Fibroblast of skin of right biceps (primary cell): ENCODE measurements around the gene VDAC1.
"Not testable (repeated sequence)": the region's sequence is repeated elsewhere in the genome, so short reads cannot be mapped to it uniquely, and the experiment has no call there.

ENCODE experiments used
- DNase-seq: peaks from one replicate; pipeline ENCODE4 v3.0.0-alpha.2; 2013

The VDAC1 gene, protein sequence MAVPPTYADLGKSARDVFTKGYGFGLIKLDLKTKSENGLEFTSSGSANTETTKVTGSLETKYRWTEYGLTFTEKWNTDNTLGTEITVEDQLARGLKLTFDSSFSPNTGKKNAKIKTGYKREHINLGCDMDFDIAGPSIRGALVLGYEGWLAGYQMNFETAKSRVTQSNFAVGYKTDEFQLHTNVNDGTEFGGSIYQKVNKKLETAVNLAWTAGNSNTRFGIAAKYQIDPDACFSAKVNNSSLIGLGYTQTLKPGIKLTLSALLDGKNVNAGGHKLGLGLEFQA

DNA sequence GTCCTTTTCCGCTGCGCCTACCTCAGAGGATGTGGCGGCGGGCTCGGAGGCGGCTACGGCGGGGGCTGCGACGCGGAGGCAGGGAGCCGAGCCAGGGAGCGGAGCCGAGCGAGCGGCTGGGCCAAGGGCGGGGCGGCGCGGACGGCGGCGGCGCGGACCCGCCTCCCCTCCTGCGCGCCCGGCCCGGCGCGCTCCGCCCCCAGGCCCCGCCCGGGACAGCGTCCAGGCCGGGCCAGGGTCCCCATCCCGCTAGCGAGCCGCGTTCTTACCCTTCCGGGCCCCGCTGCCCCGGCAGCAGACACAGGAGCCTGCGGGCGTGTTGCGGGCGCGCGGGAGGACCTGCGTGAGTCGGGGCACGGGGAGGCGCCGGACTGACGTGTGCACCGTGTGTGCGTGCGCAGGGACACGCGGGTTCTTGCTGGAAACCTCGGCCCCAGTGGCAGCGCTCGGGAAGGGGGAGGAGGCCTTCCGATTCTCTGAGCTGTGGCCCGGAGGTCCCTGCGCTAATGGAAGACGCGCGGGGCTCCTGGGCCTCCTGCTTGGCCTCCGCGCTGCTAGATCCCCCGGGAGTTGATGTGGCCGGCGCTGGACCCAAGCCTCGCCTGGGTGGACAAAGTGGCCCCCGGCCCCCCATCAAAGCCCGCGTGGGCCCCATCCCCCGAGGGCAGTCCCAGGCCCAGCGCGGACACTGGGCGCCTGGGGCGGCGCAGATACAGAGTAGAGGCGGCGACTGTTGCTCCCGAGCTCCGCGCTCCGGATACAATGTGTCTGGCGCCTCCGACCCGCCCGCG is at the start of gene VDAC1:
Gene VDAC1, minus strand, starts transcription at position 350 of the 791 bp plus-strand sequence. CDS start 11,963 bp downstream, outside the sequence.
- DNase-seq, result peak; percentile 89

DNA sequence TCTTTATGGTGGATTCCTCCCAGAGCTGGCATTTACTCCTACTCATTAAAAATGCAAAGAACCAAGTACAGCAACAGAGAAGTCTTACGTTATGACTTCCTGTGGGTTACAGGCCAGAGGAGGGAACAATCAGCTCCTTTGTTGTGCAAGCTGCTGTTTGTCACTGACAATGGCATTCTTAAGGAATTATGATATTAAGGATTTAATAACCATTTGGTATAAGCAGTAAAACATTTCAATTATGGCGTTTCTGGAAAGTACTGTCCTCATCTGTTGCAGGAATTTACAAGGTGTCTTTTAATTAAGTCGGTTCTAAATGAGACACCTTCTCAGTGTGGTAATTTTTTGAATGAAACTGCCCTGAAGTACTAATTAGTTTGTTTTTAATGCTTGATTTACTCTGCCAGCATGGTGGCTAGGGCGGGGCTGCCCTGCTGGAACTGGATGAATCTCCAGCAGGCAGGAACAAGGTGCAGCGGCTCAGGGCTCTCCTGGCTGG is 49.1 kb upstream of the VDAC1 start:
- no peak for DNase-seq

DNA sequence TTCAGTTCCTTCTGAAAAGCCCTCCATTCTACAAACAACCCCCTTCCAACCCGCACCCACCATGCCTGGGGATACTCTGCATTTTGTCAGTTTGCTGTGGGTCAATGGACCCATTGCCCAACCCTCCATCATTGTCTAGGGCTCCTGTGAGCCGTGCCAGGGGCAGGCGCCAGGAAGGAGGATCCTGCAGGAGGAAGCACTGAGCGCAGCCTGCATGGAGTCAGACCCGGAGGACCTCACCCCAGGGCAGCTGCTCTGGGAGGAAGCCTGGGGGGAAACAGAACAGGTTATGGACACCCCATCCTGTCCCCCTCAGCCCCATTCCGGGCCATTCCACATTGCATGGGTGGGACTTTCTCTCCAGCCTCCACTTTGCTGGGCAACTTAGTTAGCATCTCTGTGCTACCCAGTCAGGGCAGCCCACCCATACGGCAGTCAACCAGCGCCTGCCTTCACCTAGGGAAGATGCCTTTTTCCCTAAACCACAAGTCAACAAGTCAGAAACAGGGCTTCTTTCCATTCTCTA is 48.6 kb upstream of the VDAC1 start:
- DNase-seq, result no peak

DNA sequence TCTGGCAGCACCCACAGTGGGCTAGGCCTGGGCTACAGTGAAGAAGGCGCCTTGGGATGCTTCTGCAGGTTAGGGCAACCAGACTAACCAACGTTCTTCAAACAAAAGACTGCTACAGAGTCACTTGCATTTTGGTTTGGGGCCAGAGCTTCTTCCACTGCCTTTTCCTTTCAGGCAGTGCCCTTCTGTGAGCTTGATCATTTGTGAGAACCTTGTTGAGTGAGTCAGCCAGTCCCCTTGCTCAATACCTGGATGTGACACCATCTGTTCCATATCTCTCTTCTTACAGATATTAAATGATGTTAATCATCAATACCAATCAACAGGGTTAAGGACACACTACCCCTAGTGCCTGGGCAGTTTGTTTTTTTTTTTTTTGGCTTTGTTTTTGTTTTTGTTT is 46.5 kb upstream of the VDAC1 start:
- no peak for DNase-seq

GRCh38 chr5:134048864-134049263 is 44.1 kb upstream of the VDAC1 start:
- DNase-seq, result no peak

- no peak for DNase-seq
Observed at GRCh38 chr5:134047687-134048056, 42.9 kb upstream of the VDAC1 start.

DNA sequence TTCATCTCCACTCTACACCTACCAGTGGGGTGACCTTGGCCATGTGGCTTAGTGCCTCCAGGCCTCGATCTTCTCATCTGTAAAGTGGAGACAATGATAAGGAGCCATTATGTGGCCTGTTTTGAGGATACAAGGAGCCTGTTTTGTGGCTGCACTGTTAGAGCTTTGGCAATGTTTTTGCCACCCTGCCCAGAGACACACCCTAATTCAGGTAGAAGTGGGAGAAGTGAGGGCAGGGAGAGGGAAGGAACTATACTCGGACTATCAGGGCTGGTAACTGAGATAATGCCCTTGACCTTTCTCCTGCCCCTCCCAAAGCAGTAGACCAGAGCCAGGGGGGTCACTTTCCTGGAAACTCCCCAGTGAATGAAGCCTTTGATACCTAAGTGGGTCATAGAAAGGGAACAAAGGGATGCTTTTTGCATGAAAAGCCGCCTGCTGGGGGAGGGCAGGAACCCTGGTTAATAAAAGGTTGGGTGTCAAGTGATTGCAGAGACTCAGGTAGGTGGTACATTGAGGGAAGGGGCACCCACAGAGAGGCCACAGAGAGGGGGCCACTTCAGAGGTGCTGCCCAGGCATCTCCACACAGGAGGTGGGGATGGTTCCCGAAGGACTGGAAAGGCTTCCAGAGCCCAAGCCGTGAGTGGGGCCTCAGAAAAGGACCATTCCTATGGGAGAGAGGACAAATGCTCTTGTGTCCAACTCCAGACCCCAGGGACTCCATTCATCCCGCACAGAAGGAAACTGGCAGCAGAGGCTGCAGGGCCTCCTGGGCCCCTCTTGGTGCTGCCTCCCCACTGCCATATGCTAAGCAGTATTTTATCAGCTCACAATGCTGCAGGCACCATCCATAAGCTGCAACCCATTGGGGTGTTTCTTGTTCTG is 42.3 kb upstream of the VDAC1 start:
- DNase-seq, result no peak

DNA sequence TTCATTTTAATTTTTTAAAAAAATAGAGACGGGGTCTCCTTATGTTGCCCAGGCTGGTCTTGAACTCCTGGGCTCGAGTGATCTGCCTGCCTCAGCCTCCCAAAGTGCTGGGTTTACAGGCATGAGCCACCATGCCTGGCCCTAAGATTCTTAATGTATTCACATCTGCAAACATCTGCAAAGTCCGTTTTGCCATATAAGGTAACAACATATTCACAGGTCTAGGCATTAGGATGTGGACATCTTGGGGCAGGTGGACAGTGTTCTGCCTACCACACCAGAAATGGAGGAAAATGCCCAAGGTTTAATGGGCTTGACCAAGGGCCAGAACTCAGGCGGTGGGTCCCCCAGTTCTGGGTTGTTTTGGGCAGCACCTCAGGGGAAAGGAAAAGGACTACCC is 41.6 kb upstream of the VDAC1 start:
- no peak for DNase-seq

DNA sequence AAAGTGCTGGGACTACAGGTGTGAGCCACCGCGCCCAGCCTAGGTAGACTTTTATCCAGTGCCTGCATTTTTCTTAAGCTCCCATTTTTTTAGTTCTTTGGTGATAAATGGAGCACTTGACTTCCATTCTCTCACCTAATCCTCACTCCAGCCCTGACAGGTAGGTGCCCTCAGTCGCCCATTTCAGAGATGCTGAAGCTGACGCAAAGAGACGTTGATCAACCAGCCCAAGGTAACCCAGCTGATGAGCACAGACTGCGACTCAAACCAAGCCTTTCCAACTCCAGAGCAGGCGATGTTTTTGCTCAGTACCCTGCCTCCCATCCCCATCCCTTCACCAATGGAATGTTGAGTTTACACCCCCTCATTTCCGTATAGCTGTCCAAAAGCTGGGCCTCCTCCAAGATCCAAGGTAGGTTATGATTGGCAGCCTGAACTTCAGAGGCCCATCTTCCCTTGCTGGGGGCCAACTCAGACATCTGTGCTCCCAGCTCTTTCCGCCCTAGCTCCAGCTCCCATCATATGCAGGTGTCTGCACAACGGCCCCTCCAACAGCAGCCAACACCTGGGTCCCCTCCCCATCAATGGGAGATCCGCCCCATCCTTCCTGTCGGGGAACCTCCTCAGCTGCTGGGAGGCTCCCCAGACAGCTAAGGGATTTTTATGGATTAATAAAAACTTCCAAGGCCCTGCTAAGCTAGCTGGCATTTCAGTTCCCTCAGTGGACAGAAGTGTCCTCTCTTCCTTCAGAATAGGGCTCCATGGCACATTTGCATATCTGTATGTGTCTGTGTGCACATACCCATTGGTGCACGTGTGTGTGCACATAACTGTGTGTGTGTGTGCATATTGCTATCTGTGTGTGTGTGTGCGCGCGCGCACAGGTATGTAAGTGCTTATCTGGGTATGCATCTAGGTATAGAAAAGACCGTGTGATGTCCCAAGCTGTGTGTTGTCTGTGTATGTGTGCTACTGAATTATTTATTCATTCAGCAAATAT is 39.3 kb upstream of the VDAC1 start:
- no peak for DNase-seq

DNA sequence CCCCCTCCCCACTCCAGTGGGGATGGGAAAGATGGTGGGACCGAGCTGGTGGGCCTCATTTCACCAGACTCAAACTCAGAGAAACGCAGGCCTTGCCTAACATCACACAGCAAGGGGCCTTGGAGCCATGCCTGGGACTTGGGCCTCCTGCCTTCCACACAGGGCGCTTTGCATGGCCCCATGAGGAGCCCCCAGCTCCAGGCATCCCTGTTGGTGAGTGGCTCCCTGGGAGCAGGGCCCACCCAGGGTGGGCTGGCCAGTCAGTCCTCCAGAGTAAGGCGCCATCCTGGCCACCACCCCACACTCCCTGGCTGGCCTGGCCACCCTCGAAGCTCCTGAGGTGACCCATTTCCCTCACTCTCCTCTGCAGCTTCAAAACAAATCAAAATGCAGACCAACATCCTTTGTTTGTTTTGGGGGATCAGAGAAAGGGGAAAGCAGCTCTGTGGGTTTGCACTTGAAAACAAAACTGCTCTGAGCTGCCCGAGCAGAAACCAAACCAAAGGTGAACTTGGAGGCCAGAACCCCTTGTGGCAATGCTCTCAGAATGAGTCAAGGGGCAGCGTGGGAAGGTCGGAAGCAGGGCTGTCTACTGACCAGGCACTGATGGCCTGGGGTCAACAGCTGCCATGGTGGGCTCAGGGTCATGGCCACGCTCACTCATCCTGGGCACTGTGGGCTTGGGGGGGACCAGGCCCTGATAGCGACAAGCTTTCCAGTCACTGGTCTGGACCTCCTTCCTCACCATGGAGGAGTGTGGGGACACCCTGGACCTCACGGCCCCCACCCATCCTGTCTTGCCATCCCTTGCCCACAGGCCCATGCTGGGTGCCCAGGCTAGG is 37.0 kb upstream of the VDAC1 start:
- DNase-seq, result no peak

GRCh38 chr5:134038138-134038537 is 33.4 kb upstream of the VDAC1 start:
- DNase-seq, result no peak

- no peak for DNase-seq
Observed at GRCh38 chr5:134037160-134037559, 32.4 kb upstream of the VDAC1 start.

- DNase-seq, result no peak
Observed at GRCh38 chr5:134034326-134034725, 29.6 kb upstream of the VDAC1 start.

DNA sequence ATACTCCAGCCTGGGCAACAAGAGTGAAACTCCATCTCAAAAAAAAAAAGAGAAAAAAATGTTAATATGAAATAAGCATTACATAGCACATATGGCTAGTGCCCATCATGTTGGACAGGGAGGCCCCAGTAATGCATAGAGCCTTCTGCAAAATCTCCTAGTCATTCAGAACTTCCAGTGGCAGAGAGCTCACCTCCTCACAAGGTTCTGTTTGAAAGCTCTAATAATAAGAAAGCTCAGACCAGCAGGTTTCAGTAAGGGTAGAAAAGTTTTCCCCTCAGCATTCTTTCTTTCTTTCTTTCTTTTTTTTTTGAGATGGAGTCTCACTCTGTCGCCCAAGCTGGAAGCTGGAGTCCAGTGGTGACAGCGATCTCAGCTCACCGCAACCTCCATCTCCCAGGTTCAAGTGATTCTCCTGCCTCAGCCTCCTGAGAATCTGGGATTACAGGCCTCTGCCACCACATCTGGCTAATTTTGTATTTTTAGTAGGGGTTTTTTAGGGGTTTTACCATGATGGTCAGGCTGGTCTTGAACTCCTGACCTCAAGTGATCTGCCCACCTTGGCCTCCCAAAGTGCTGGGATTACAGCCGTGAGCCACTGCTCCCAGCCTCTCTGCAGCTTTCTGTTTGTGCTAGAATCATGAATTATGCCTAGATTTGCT is 25.7 kb upstream of the VDAC1 start:
- DNase-seq, result not testable (repeated sequence)

DNA sequence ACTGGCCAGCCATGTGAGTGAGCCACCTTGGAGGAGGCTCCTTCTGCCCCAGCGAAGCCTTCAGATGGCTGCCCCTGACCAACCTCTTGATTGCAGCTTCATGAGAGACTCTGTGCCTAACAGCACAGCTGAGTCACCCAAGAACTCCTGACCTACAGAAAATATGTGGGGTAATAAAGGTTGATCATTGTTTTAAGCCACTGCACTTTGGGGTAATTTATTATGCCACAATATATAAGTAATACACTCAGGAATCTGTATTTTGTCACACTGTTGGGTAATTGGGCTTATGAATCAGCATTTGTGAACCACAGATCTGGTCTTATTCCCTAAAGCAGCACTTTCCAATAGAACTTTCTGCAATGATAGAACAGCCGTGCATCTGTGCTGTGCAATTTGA is 24.4 kb upstream of the VDAC1 start:
- DNase-seq, result peak; percentile 95

GRCh38 chr5:134028496-134028895 is 23.7 kb upstream of the VDAC1 start:
- no peak for DNase-seq

- DNase-seq, result no peak
Observed at GRCh38 chr5:134027288-134027615, 22.5 kb upstream of the VDAC1 start.

- DNase-seq, result peak; percentile 51
Observed at GRCh38 chr5:134026521-134027287, 21.9 kb upstream of the VDAC1 start.

DNA sequence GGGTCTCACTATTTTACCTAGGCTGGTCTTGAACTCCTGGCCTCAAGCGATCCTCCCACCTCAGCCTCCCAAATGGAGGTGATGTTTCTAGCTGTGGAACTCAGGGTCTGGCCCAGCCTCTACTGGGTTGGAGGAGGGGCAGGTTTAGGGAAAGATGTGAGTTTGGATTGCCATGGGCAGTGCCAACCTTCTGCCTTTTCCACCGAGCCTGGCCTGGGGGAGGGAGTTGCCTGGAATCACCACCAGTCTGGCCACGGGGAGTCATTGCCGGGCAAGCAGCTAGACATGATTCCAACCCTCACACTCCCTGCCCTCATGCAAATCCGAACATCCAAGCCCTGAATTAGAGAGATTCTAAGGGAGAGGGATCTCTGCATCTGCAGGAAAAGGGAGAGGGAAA is 21.0 kb upstream of the VDAC1 start:
- no peak for DNase-seq

GRCh38 chr5:134024811-134025210 is 20.0 kb upstream of the VDAC1 start:
- no peak for DNase-seq
